ENCODE data around the gene KRT1.

DNA sequence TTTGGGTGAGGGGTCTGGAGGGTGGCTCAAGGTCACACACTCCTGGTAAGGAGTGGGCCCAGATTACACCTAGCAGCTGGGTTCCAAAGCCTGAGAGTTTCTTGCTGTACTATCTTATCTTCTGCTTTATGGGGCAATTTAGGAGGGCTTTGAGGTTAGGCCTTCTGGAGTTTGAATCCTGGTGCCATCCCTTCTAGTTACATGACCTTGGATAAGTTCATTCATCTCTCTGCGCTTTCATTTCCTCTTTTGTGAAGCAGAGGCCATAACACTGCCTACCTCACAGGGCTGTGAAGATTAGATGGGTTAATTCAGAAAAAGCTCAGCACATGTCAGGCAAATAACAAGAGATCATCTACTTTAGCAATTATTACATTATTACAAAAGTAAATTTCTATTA lies 30.5 kb upstream of the KRT1 start:
- TF ChIP-seq, protein P1, sequence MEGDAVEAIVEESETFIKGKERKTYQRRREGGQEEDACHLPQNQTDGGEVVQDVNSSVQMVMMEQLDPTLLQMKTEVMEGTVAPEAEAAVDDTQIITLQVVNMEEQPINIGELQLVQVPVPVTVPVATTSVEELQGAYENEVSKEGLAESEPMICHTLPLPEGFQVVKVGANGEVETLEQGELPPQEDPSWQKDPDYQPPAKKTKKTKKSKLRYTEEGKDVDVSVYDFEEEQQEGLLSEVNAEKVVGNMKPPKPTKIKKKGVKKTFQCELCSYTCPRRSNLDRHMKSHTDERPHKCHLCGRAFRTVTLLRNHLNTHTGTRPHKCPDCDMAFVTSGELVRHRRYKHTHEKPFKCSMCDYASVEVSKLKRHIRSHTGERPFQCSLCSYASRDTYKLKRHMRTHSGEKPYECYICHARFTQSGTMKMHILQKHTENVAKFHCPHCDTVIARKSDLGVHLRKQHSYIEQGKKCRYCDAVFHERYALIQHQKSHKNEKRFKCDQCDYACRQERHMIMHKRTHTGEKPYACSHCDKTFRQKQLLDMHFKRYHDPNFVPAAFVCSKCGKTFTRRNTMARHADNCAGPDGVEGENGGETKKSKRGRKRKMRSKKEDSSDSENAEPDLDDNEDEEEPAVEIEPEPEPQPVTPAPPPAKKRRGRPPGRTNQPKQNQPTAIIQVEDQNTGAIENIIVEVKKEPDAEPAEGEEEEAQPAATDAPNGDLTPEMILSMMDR (IDR thresholded peaks at IDR 0.05), result no peak
- no peak for TF ChIP-seq POLR2AphosphoS5 (IDR thresholded peaks at IDR 0.05; ENCODE audit: low read depth, low read length)
- TF ChIP-seq SIN3A (IDR thresholded peaks at IDR 0.05; ENCODE audit: borderline replicate concordance, low read depth, low read length), result no peak
- no peak for TF ChIP-seq RXRA (IDR thresholded peaks at IDR 0.05; ENCODE audit: borderline replicate concordance, low read depth)
- TF ChIP-seq CHD2 (IDR thresholded peaks at IDR 0.05; ENCODE audit: low read length, partially characterized antibody), result no peak
- no peak for TF ChIP-seq GATA2 (CRISPR knock-in tag; IDR thresholded peaks at IDR 0.05)
- TF ChIP-seq EP300 (IDR thresholded peaks at IDR 0.05; ENCODE audit: borderline replicate concordance in 1 of 2, low read depth in 1 of 2, low read length in 1 of 2), result no peak
